K562 (cell line): ENCODE results near the gene NR5A1. TPM values are rescaled to one million over a fixed set of nuclear protein-coding genes. Genes with fewer than 3 reads are reported as not detected.
A peak's percentile ranks its signal among the peaks of the same experiment; 100 is the strongest.

Source experiments
- ATAC-seq: fragments of 200-7000 bp; cut with Tn5 transposase; 3 replicates; pipeline ENCODE4 v1.9.1; 2020; ENCODE audit warnings: moderate library complexity
- BruUV-seq: library from RNA; stranded (reverse); fragments of 400-500 nt; replicated peaks from 2 replicates; lab custom pipeline; 2021; lab: Mats Ljungman, UMichigan
- CTCF ChIA-PET: fragments of 300-600 bp; formaldehyde crosslinking; extraction: SDS; loops from one replicate; lab custom pipeline; 2021; ENCODE audit warnings: low intra/inter-chr PET ratio; lab: Yijun Ruan, JAX
- POLR2A ChIA-PET: fragments of 300-600, 350-650 bp; sonication (Branson Sonifier 250); formaldehyde crosslinking; extraction: SDS; loops from one replicate; lab custom pipeline; 2021; ENCODE audit warnings: antibody characterized with exemption, inconsistent platforms; lab: Yijun Ruan, JAX
- DNase-seq, 4 experiments: peaks; one replicate each; pipeline versions ENCODE4 v3.0.0 to v3.0.0-alpha.2; 2011 to 2018; ENCODE audit warnings: low spot score in 3 of 4, mixed read lengths in 3 of 4; ENCODE audit errors: extremely low read depth in 1 of 4
- FAIRE-seq: peaks from 2 replicates; lab custom pipeline; 2011; peaks lifted over from hg19 to GRCh38; lab: Jason Lieb, UNC
- H2AFZ ChIP-seq: 2 replicates; pipeline ENCODE4 v1.6.0; 2011; ENCODE audit warnings: low read depth, low read length, control low read depth, inconsistent platforms
- H3K27ac ChIP-seq: fragments of 200-600 bp; 3 replicates; pipeline ENCODE4 v1.8.0; 2011; ENCODE audit warnings: low read depth, mild to moderate bottlenecking, control low read depth, inconsistent platforms, low read length, moderate library complexity, mixed read lengths; ENCODE audit errors: extremely low read depth
- H3K27me3 ChIP-seq, 2 experiments: fragments of 300-600 bp in 1 of 2; 2 replicates in 1 of 2; 3 replicates in 1 of 2; pipeline versions ENCODE4 v1.6.0 to v1.8.0; 2011; ENCODE audit warnings: inconsistent platforms in 2 of 2, low read length in 2 of 2, mild to moderate bottlenecking in 1 of 2, mixed read lengths in 1 of 2, moderate library complexity in 1 of 2; ENCODE audit not compliant: control insufficient read depth in 2 of 2, insufficient read depth in 2 of 2
- H3K36me3 ChIP-seq: fragments of 300-600 bp; 3 replicates; pipeline ENCODE4 v1.8.0; 2011; ENCODE audit warnings: mild to moderate bottlenecking, low read length, inconsistent platforms; ENCODE audit not compliant: control insufficient read depth, insufficient read depth
- H3K4me1 ChIP-seq, 2 experiments: fragments of 200-600 bp in 1 of 2; replicated peaks in 1 of 2; 2 replicates in 1 of 2; 3 replicates in 1 of 2; pipeline versions ENCODE4 v1.5.1 to v1.8.0; 2011; ENCODE audit warnings: inconsistent platforms in 2 of 2, low read length in 2 of 2, mild to moderate bottlenecking in 1 of 2, mixed read lengths in 1 of 2, moderate library complexity in 1 of 2; ENCODE audit not compliant: control insufficient read depth in 2 of 2, insufficient read depth in 2 of 2
- H3K4me2 ChIP-seq: 2 replicates; pipeline ENCODE4 v1.6.1; 2011; ENCODE audit warnings: low read length, control low read depth, inconsistent platforms, mixed read lengths; ENCODE audit not compliant: insufficient read depth
- H3K4me3 ChIP-seq: fragments of 200-600 bp; sonication (generic), shearing (Covaris generic); 2 replicates; pipeline ENCODE4 v1.5.1; 2016; ENCODE audit warnings: control low read depth, inconsistent platforms
- H3K79me2 ChIP-seq: fragments of 200-600 bp; 3 replicates; pipeline ENCODE4 v1.8.0; 2011; ENCODE audit warnings: low read length, inconsistent platforms; ENCODE audit not compliant: control insufficient read depth, insufficient read depth
- H3K9ac ChIP-seq, 2 experiments: 2 replicates each; pipeline versions ENCODE4 v1.6.0 to v1.6.1; 2011; ENCODE audit warnings: low read depth in 2 of 2, low read length in 2 of 2, control low read depth in 1 of 2, inconsistent platforms in 1 of 2, mild to moderate bottlenecking in 1 of 2, mixed read lengths in 1 of 2; ENCODE audit not compliant: insufficient read depth in 1 of 2
- H3K9me1 ChIP-seq: one replicate; pipeline ENCODE4 v1.6.0; 2011; ENCODE audit warnings: inconsistent platforms, mild to moderate bottlenecking, low read length, moderate library complexity; ENCODE audit not compliant: control insufficient read depth, insufficient read depth
- H3K9me3 ChIP-seq: replicated peaks from 2 replicates; pipeline ENCODE4 v1.5.1; 2011; ENCODE audit warnings: low read depth, low read length, inconsistent platforms; ENCODE audit not compliant: control insufficient read depth, insufficient read depth
- H4K20me1 ChIP-seq: replicated peaks from 2 replicates; pipeline ENCODE4 v1.6.1; 2011; ENCODE audit warnings: low read length, inconsistent platforms, mixed read lengths; ENCODE audit not compliant: control insufficient read depth, insufficient read depth
- MAFF ChIP-seq: IDR thresholded peaks from 2 replicates; pipeline ENCODE4 v1.6.1; 2012; ENCODE audit warnings: low read length, improper control_type of control experiment
- MAZ ChIP-seq, 2 experiments: fragments of 450-650 bp in 1 of 2; sonication (generic) in 1 of 2; formaldehyde crosslinking; IDR thresholded peaks in 1 of 2; conservative IDR thresholded peaks in 1 of 2; 2 replicates each; pipeline versions ENCODE4 v1.4.0 to v1.5.0; 2020; ENCODE audit warnings: mild to moderate bottlenecking in 1 of 2, missing genetic modification reagents in 1 of 2
- RAD21 ChIP-seq, 2 experiments: fragments of 250-450 bp in 1 of 2; fragments of 450-650 bp in 1 of 2; sonication (Bioruptor Pico) in 1 of 2; formaldehyde crosslinking in 1 of 2; IDR thresholded peaks in 1 of 2; conservative IDR thresholded peaks in 1 of 2; 2 replicates each; pipeline versions ENCODE4 v1.4.0 to v1.8.0; 2020 to 2022; ENCODE audit warnings: mild to moderate bottlenecking in 2 of 2, moderate library complexity in 1 of 2
- RFX1 ChIP-seq: fragments of 450-650 bp; IDR thresholded peaks from 2 replicates; pipeline ENCODE4 v1.6.1; 2016; ENCODE audit warnings: mild to moderate bottlenecking, moderate library complexity
- TBP ChIP-seq: optimal IDR thresholded peaks from 2 replicates; pipeline ENCODE3; 2011; ENCODE audit warnings: low read depth, low read length, improper control_type of control experiment
- ZFP36 ChIP-seq: fragments of 150-350 bp; IDR thresholded peaks from 2 replicates; pipeline ENCODE4 v1.6.1; 2018; ENCODE audit warnings: low read length, low read depth; ENCODE audit not compliant: partially characterized antibody
- ZNF316 ChIP-seq: fragments of 450-650 bp; IDR thresholded peaks from 2 replicates; pipeline ENCODE4 v1.6.1; 2016
- WGBS: fragments of 100-300 bp; shearing (Covaris generic); methylation state at CpG from one replicate; pipeline ENCODE4 v1.1.6; 2016; ENCODE audit warnings: low coverage, mixed read lengths; ENCODE audit not compliant: insufficient coverage; ENCODE audit errors: missing lambda C conversion rate; 5-methylcytosine and 5-hydroxymethylcytosine counted together
- in situ Hi-C: fragments of 300-500 bp; cut with MboI; formaldehyde crosslinking; loops from 4 replicates; pipeline ENCODE4 v1.15.0; 2018; ENCODE audit warnings: inconsistent platforms, mixed read lengths
- intact Hi-C: fragments of 100-400 bp; cut with micrococcal nuclease; formaldehyde crosslinking; loops from 2 replicates; pipeline ENCODE4 v1.14.2; 2022
- polyA plus RNA-seq, 8 experiments: library from polyadenylated mRNA; depleted of rRNA in 4 of 8; stranded (reverse) in 5 of 8; unstranded in 3 of 8; fragments of >200 nt; fragmentation: Nextera tagmentation in 2 of 8; fragmentation: Illumina TruSeq in 1 of 8; extraction: Ambion mirVana in 2 of 8; extraction: Trizol in 1 of 8; gene quantifications; 2 replicates each; pipeline versions ENCODE4 v1.2.1 to v1.2.3, GENCODE V29; 2011 to 2014; ENCODE audit warnings: inconsistent platforms in 1 of 8, missing spikeins in 1 of 8
- total RNA-seq, 7 experiments: library from RNA; depleted of rRNA in 6 of 7; stranded (reverse); fragments of >200 nt in 6 of 7; fragmentation: Illumina TruSeq in 2 of 7; extraction: Trizol in 2 of 7; gene quantifications; 2 replicates each; pipeline versions ENCODE4 v1.2.1 to v1.2.3, GENCODE V29; 2011 to 2021; ENCODE audit warnings: low replicate concordance in 1 of 7

NR5A1 gene
- total and polyA plus RNA-seq, 9 of the 15 experiments (the other 6 are each of a cell fraction or from before 2014, with no cell fraction given) = 0.11 to 0.32 (median 0.20) TPM; not detected in 6

- TF ChIP-seq RFX1 = 0 out of 2 replicates have a peak, but pooled peaks have one; percentile 13
- peak; percentile 77 to 84 for TF ChIP-seq RAD21 (CRISPR knock-in tag; conservative IDR thresholded peaks at IDR 0.05 in 1 of 2, IDR thresholded peaks at IDR 0.05 in 1 of 2)
- no peak for TF ChIP-seq TBP
- peak in 1 of 2 experiments; percentile 42; a peak in 1 of 4 replicates for TF ChIP-seq MAZ (CRISPR knock-in tag; conservative IDR thresholded peaks at IDR 0.05 in 1 of 2, IDR thresholded peaks at IDR 0.05 in 1 of 2)
These were observed 44.5 kb upstream of the NR5A1 start (continued) for GRCh38 chr9:124551472-124552272.

GRCh38 chr9:124550072-124550471 lies 42.9 kb upstream of the NR5A1 start:
- Histone ChIP-seq H3K4me2 (no peak overlapping the region), H3K79me2 (no peaks in the 10 kb centered on the region), H4K20me1 (no peaks in the 10 kb centered on the region), H3K36me3 (peaks cover 42% of the 10 kb centered on the region), H3K27me3 (no peaks in the 10 kb centered on the region), H3K4me3 (no peak overlapping the region), H3K9me1 (no peaks in the 10 kb centered on the region), H3K9me3 (no peaks in the 10 kb centered on the region), H3K9ac (no peak overlapping the region), H3K4me1 (no peaks in the 10 kb centered on the region; a peak in 1 of 5 replicates), H3K27ac (no peak overlapping the region), H2AFZ (no peak overlapping the region)
- BruUV-seq = no TSS peak
- WGBS = 92% methylated on average over 2 of the region's 2 CpGs
- FAIRE-seq (no peak), ATAC-seq (no peak), DNase-seq (no peak)
- CTCF ChIA-PET = interaction anchor here (5.8 kb wide), 1 partner anchor 161 kb away, joined by 84 read pairs; no protein-coding TSS in a partner anchor
- intact Hi-C loops = loop anchor here (2.0 to 5.0 kb wide), 2 partner anchors 67 to 207 kb away; no protein-coding TSS in a partner anchor
- TF ChIP-seq ZNF316 (peak; percentile 58), ZFP36 (no peak), MAFF (0 out of 2 replicates have a peak, but pooled peaks have one; percentile 5)
- POLR2A ChIA-PET = interaction anchor here (1.0 kb wide), 1 partner anchor 12 kb away, joined by 3 read pairs; no protein-coding TSS in a partner anchor
- in situ Hi-C loops = no loop called here
